ENCODE measurements around the gene PDIA3.

DNA sequence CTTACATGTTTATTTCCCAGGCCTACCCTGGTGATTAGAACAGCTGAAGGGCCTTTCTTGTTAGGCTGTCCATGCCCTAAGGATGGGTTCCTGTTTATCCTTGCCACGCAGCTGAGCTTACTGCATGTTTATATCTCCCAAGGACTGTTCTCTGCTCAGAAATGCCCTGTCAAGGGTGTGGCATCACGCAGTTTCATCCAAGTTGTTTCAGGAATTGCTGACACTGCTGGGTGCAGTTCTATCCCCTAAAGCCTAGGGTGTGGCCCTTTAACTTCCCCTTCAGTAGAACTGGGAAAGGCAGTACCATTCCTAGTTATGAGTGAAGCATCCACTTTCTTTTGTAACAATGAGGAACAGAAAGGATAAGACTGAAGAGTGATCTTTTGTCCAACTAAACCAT lies 25.6 kb downstream of the PDIA3 start:
- TF ChIP-seq, protein P1, sequence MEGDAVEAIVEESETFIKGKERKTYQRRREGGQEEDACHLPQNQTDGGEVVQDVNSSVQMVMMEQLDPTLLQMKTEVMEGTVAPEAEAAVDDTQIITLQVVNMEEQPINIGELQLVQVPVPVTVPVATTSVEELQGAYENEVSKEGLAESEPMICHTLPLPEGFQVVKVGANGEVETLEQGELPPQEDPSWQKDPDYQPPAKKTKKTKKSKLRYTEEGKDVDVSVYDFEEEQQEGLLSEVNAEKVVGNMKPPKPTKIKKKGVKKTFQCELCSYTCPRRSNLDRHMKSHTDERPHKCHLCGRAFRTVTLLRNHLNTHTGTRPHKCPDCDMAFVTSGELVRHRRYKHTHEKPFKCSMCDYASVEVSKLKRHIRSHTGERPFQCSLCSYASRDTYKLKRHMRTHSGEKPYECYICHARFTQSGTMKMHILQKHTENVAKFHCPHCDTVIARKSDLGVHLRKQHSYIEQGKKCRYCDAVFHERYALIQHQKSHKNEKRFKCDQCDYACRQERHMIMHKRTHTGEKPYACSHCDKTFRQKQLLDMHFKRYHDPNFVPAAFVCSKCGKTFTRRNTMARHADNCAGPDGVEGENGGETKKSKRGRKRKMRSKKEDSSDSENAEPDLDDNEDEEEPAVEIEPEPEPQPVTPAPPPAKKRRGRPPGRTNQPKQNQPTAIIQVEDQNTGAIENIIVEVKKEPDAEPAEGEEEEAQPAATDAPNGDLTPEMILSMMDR (IDR thresholded peaks at IDR 0.05; ENCODE audit: insufficient read depth, low read length, poor library complexity, severe bottlenecking): no peak
- TF ChIP-seq EZH2phosphoT487 (conservative IDR thresholded peaks at IDR 0.05; ENCODE audit: low read length): no peak
